HL-60/S4 (cell line): Measurements from ENCODE around the gene TSHZ3.

Experiments
- in situ Hi-C: fragments of 300-500 bp; cut with MboI; formaldehyde crosslinking; loops from 2 replicates; pipeline ENCODE4 v1.14.3; 2022; ENCODE audit warnings: low sequenced_read_pairs

TSHZ3 gene

GRCh38 chr19:31268751-31269383 is 80.4 kb downstream of the TSHZ3 start:
- in situ Hi-C loops, result no loop called here

GRCh38 chr19:31266731-31267130 is 82.5 kb downstream of the TSHZ3 start:
- in situ Hi-C loops, result no loop called here

- in situ Hi-C loops, result no loop called here
These were observed 83.0 kb downstream of the TSHZ3 start for GRCh38 chr19:31266196-31266595.

- in situ Hi-C loops, result no loop called here
These were observed 85.0 kb downstream of the TSHZ3 start for GRCh38 chr19:31264041-31264778.

GRCh38 chr19:31263328-31263727 is 85.9 kb downstream of the TSHZ3 start:
- in situ Hi-C loops, result no loop called here

GRCh38 chr19:31262725-31263191 is 86.5 kb downstream of the TSHZ3 start:
- in situ Hi-C loops, result no loop called here

GRCh38 chr19:31261603-31262212 is 87.5 kb downstream of the TSHZ3 start:
- in situ Hi-C loops, result no loop called here

- in situ Hi-C loops, result no loop called here
These were observed 88.1 kb downstream of the TSHZ3 start for GRCh38 chr19:31261019-31261602.

GRCh38 chr19:31260171-31260933 is 88.9 kb downstream of the TSHZ3 start:
- in situ Hi-C loops, result no loop called here

- in situ Hi-C loops, result no loop called here
These were observed 90.8 kb downstream of the TSHZ3 start for GRCh38 chr19:31258211-31259052.

- in situ Hi-C loops, result no loop called here
These were observed 91.7 kb downstream of the TSHZ3 start for GRCh38 chr19:31257426-31258130.

- in situ Hi-C loops, result no loop called here
These were observed 92.2 kb downstream of the TSHZ3 start for GRCh38 chr19:31257025-31257424.

- in situ Hi-C loops, result no loop called here
These were observed 92.7 kb downstream of the TSHZ3 start for GRCh38 chr19:31256593-31256960.

GRCh38 chr19:31255831-31256592 is 93.2 kb downstream of the TSHZ3 start:
- in situ Hi-C loops, result no loop called here

- in situ Hi-C loops, result no loop called here
These were observed 93.9 kb downstream of the TSHZ3 start for GRCh38 chr19:31255174-31255799.

- in situ Hi-C loops, result no loop called here
These were observed 94.6 kb downstream of the TSHZ3 start for GRCh38 chr19:31254611-31255010.

GRCh38 chr19:31254180-31254551 is 95.1 kb downstream of the TSHZ3 start:
- in situ Hi-C loops, result no loop called here

GRCh38 chr19:31253526-31254179 is 95.6 kb downstream of the TSHZ3 start:
- in situ Hi-C loops, result no loop called here
